ENCODE results near the gene SLC38A6.

DNA sequence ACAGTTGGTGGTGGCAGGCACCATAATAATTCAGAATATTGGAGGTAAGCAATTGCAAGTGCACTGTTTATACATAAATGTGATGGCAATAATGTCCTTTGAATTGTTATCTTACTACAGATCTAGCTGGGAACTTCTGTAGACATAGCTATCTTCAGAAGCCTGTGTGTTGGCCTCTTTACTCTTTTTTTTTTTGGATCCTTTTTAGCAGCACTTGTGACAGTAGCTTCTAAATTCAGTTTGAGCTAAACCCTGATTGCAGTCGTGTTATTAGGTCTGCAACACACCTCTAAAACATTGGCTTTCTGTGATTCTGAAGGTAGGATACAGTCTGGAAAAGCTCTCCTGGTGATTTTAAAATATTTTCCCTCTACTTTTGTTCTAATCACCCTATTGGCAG is 38.5 kb downstream of the SLC38A6 start:
- TF ChIP-seq, protein P1, sequence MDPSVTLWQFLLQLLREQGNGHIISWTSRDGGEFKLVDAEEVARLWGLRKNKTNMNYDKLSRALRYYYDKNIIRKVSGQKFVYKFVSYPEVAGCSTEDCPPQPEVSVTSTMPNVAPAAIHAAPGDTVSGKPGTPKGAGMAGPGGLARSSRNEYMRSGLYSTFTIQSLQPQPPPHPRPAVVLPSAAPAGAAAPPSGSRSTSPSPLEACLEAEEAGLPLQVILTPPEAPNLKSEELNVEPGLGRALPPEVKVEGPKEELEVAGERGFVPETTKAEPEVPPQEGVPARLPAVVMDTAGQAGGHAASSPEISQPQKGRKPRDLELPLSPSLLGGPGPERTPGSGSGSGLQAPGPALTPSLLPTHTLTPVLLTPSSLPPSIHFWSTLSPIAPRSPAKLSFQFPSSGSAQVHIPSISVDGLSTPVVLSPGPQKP (IDR thresholded peaks at IDR 0.05; ENCODE audit: low read depth, low read length) = no peak
- TF ChIP-seq CBX3 (IDR thresholded peaks at IDR 0.05; ENCODE audit: borderline replicate concordance, low read depth) (no peak), EZH2 (IDR thresholded peaks at IDR 0.05; ENCODE audit: borderline replicate concordance, control insufficient read depth, low read depth, low read length) (no peak), SPI1 (IDR thresholded peaks at IDR 0.05; ENCODE audit: borderline replicate concordance, insufficient read depth, low read depth, low read length) (no peak), TAF1 (IDR thresholded peaks at IDR 0.05; ENCODE audit: borderline replicate concordance, low read depth, low read length) (no peak), RELA (IDR thresholded peaks at IDR 0.05; ENCODE audit: borderline replicate concordance, partially characterized antibody) (no peak), ZNF24 (IDR thresholded peaks at IDR 0.05) (no peak), WRNIP1 (IDR thresholded peaks at IDR 0.05; ENCODE audit: borderline replicate concordance, low read depth, low read length) (no peak), PML (IDR thresholded peaks at IDR 0.05; ENCODE audit: low read length) (no peak), RCOR1 (conservative IDR thresholded peaks at IDR 0.05; ENCODE audit: low read depth, low read length) (no peak)
- TF ChIP-seq, protein P2, sequence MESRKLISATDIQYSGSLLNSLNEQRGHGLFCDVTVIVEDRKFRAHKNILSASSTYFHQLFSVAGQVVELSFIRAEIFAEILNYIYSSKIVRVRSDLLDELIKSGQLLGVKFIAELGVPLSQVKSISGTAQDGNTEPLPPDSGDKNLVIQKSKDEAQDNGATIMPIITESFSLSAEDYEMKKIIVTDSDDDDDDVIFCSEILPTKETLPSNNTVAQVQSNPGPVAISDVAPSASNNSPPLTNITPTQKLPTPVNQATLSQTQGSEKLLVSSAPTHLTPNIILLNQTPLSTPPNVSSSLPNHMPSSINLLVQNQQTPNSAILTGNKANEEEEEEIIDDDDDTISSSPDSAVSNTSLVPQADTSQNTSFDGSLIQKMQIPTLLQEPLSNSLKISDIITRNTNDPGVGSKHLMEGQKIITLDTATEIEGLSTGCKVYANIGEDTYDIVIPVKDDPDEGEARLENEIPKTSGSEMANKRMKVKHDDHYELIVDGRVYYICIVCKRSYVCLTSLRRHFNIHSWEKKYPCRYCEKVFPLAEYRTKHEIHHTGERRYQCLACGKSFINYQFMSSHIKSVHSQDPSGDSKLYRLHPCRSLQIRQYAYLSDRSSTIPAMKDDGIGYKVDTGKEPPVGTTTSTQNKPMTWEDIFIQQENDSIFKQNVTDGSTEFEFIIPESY (IDR thresholded peaks at IDR 0.05) = no peak
- TF ChIP-seq, protein P3, sequence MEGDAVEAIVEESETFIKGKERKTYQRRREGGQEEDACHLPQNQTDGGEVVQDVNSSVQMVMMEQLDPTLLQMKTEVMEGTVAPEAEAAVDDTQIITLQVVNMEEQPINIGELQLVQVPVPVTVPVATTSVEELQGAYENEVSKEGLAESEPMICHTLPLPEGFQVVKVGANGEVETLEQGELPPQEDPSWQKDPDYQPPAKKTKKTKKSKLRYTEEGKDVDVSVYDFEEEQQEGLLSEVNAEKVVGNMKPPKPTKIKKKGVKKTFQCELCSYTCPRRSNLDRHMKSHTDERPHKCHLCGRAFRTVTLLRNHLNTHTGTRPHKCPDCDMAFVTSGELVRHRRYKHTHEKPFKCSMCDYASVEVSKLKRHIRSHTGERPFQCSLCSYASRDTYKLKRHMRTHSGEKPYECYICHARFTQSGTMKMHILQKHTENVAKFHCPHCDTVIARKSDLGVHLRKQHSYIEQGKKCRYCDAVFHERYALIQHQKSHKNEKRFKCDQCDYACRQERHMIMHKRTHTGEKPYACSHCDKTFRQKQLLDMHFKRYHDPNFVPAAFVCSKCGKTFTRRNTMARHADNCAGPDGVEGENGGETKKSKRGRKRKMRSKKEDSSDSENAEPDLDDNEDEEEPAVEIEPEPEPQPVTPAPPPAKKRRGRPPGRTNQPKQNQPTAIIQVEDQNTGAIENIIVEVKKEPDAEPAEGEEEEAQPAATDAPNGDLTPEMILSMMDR (IDR thresholded peaks at IDR 0.05 in 2 of 3, conservative IDR thresholded peaks at IDR 0.05 in 1 of 3; ENCODE audit: control insufficient read depth in 2 of 3, extremely low read depth in 1 of 3, insufficient read depth in 1 of 3, low read depth in 3 of 3, low read length in 3 of 3) = no peak
